ENCODE measurements around the gene BARX1.
"Not testable (repeated sequence)": the region's sequence is repeated elsewhere in the genome, so short reads cannot be mapped to it uniquely, and the experiment has no call there.

The BARX1 gene

GRCh38 chr9:93964685-93965084 lies 9.5 kb upstream of the BARX1 start:
- DNase-seq, result no peak

GRCh38 chr9:93963969-93964368 lies 8.8 kb upstream of the BARX1 start:
- DNase-seq, result no peak

- DNase-seq, result not testable (repeated sequence)
Measured at GRCh38 chr9:93963489-93963888, 8.3 kb upstream of the BARX1 start.

DNA sequence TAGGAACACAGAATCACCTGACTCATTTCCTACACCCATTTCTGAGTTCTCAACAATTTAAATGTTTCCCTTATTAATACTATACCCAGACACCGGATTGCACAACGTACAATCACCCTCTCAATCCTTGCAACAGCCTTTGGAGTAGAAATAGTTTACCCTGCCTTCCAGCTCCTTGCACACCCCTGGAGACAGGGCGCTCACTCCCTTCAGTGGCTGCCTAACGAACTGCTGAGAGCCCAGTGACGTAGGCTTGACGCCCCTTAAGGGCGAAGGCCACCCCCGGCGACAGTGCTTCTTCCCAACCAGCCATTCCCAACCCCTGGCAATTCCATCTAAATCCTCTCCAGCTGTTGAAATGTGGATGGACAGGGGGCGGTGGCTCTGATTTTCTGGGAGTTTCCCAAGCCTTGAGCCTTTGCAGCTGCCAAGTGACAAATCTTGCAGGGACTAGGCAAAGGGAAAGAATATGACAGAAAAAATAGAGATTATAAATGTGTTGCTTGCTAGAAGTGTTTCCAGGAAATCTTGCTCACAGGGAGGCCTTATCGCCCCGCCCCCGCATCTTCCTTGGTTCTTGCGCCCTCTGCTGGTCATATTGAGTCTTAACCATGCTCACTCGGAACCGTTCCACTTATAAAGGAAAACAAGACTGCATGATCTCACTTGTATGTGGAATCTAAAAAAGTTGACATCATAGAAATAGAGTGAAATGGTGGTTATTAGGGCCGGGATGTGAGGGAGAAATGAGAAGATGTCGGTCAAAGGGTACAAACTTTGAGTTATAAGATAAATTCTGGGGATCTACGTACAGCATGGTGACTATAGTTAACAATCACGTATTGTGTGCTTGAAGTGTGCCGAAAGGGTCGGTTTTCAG lies 7.6 kb upstream of the BARX1 start:
- DNase-seq, result peak; percentile 74

DNA sequence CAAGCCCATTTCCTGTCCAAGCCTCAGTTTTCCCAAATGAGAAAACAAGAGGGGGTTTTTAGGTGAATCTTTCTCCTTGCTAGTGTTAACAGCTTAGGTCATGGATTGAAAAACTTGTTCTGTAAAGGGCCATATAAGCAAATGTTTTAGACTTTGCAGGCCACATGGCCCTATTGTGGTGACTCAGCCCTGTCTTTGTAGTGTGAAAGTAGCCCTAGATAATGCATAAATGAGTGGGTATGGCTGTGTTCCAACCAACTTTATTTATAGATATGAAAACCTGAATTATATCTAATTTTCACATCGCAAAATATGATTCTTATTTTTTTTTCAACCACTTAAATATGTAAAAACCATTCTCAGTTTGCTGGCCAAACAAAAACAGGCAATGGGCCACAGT lies 6.9 kb upstream of the BARX1 start:
- no peak for DNase-seq

GRCh38 chr9:93960971-93961841 lies 6.1 kb upstream of the BARX1 start:
- DNase-seq, result no peak

- no peak for DNase-seq
Measured at GRCh38 chr9:93960221-93960970, 5.2 kb upstream of the BARX1 start.

DNA sequence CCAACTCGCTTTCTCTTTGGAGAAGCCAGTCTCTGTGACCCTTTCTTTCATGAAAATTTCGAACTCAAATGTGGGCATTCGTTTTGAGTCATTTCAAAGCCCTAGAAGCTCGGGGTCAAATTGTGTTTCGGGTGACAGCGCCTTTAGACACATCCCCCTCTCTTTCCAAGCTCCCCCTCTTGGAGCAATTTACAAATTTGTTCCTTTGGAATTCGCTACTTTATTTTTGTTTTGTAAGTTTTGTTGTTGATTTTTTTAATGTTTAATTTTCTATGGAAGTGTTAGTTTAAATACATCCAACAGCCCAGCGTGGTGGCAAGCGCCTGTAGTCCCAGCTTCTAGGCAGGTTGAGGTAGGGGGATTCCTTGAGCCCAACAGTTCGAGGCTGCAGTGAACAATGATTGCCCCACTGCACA lies 4.6 kb upstream of the BARX1 start:
- DNase-seq, result no peak

GRCh38 chr9:93958819-93959682 lies 3.9 kb upstream of the BARX1 start:
- peak; percentile 27 for DNase-seq

GRCh38 chr9:93958121-93958818 lies 3.1 kb upstream of the BARX1 start:
- no peak for DNase-seq

DNA sequence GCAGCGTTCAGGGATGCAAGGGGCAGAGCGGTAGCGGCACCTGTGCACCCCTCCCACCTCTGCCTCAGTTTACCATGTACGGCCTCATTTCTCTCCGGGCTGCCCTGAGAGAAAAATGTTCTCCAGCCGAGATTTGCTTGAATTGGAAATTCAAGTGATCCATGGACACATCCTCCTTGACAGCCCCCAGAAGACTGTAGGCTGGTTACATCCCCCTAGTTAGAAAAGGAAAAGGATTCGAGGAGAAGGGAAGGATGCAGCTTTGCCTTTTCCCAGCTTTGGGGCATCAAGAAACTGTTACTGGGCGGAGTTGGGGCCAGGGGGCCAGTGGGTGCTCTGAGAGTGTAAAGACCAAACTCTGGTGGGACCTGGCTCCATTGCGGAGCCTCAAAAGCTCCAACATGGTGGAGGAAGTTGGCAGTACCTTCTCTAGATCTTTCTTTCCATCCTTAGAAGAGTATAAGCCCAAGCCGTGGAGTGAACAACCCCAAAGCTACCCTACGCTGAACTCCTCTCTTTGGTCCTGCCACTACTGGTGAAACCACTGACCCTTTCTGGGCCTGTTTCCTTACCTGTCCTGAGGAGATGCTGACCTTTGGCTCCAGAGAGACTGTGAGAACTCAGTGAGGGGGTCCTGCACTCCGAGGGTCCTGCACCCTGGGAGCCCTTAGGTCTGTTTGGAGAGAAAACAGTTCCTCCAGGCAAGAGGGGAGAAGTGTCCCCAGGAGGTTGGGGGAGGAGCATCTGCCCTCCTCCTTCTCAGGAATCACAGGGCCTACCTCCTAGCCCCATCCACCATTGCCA lies 1.0 kb upstream of the BARX1 start:
- no peak for DNase-seq

DNA sequence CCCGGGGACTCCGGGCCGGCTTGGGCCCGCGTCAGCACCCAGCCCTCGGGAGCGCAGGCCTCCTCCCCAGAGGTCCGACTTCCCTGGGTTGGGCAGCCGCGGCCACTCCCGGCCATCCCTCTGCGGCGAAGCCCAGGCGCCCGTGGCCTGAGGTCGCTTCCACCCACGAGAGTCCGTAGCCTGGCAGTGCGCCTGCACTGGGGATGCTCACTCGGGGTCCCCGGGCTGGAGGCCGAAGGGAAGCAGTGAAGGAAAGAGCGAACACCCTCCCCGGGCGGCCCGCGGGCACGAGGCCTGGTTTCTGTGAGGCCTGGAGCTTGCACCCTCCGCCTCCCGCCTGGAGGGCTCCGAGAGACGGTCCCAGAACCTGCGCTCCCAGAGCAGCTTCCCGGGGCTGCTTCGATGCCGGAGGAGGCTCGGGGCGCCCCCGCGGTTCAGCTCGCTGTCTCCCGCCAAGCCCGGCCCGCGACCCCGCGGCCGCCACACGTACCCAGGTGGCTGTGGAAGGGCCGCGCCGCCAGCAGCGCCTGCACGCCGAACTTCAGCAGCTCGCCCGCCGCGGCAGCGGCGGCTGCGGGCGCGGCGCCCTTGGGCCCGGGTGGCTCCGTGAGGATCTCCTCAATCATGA lies 607 bp downstream of the BARX1 start:
- DNase-seq, result no peak

DNA sequence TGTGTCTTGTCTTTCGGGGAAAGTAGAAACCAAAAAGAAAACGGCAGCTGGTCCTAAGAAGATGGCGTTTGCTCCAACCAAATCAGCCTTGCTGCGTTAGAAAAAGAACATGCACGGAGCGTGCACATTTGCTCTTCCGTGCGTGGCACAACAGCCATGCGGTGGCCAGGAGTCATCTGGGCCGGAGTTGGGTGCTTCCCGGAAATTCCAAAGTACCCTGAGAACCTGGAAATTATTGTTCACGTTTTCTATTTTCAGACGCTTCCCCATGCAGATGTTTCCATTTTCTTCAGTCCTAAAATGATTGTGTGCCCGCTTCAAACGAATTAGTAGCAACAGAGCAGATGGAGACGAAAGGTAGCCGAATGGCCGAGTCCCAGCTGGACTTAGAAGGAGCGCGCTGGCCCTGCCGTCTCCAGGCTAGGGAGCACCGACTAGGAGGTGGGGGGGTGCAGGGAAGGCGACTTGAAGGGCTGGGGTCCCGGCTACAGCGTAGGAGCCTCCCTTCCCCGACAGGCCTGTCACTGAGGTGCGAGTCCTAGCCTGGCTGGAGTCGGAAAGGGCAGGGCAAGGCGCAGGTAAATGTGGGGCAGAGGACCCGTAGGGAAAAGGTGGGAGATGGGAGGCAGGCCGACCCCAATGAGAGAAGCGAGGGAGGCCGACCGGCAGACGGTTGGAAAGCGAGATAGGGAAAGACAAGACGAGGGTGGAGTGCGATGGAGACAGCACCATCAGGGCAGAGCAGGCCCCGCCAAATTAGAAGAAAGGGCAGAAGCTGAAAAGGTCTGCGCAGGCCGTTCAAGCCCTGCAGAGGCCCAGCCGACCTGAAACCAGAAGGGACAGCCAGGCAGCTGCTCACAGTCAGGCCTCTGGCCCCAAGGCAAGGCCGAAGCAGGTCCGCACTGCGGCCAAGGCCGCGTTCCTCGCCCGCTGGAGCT lies 1.4 kb downstream of the BARX1 start:
- DNase-seq, result no peak

DNA sequence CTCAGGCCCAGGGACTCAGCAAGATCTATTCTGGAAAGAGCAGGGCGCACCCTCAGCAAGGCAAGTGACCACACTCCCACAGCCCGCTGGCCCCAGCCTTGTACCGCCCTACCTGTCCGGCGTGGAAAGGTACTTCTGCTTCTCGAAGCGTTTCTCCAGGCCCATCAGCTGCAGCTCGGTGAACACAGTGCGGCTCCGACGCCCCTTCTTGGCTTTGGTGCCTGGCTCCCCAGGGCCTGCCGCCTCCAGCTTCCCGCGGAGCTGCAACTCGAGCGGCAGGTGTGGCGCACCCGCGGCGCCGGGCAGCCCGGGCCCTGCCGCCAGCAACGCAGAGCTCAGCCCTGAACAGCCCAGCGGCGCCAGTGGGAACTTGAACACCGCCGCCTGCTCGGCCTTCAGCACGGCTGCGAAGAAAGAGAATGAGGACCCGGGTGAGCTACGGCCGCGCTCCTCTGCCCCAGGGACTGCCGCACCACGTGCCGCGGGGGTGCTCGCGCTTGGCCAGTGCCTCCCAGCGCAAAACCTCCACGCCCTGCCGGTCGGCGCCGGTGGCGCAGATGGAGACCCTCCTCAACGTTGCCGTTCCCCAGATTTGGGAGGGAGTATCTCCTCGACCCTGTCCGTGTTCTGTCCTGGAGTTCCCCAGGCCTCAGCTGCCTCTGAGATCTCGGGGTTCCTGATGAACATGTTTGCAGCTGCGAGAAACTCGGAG lies 2.2 kb downstream of the BARX1 start:
- no peak for DNase-seq

- DNase-seq, result no peak
Measured at GRCh38 chr9:93952119-93952783, 2.9 kb downstream of the BARX1 start.

GRCh38 chr9:93951655-93952118 lies 3.5 kb downstream of the BARX1 start:
- no peak for DNase-seq
